Hepatocyte (in vitro differentiated cells): ENCODE results near the gene LMF1. TPM values are rescaled to one million over a fixed set of nuclear protein-coding genes. Genes with fewer than 3 reads are reported as not detected.

Source experiments
- DNase-seq: peaks from one replicate; pipeline ENCODE4 v3.0.0-alpha.2; 2016; ENCODE audit warnings: low spot score
- H2AFZ ChIP-seq: fragments of 200-600 bp; sonication (generic); 2 replicates; pipeline ENCODE4 v1.6.0; 2016; ENCODE audit warnings: antibody characterized with exemption, mild to moderate bottlenecking
- H3K27ac ChIP-seq: fragments of 200-600 bp; sonication (generic); 2 replicates; pipeline ENCODE4 v1.5.1; 2016; ENCODE audit warnings: mild to moderate bottlenecking
- H3K27me3 ChIP-seq: fragments of 200-600 bp; sonication (generic); 2 replicates; pipeline ENCODE4 v1.6.1; 2016
- H3K36me3 ChIP-seq: fragments of 200-600 bp; sonication (generic); replicated peaks from 2 replicates; pipeline ENCODE4 v1.5.1; 2016; ENCODE audit warnings: low read depth; ENCODE audit not compliant: insufficient read depth
- H3K4me1 ChIP-seq: fragments of 200-600 bp; sonication (generic); 2 replicates; pipeline ENCODE4 v1.5.1; 2016; ENCODE audit warnings: mild to moderate bottlenecking, moderate library complexity; ENCODE audit not compliant: insufficient read depth
- H3K4me2 ChIP-seq: fragments of 200-600 bp; sonication (generic); 2 replicates; pipeline ENCODE4 v1.6.0; 2016
- H3K4me3 ChIP-seq: fragments of 200-600 bp; sonication (generic); 2 replicates; pipeline ENCODE4 v1.5.1; 2016; ENCODE audit warnings: mild to moderate bottlenecking
- H3K79me2 ChIP-seq: fragments of 200-600 bp; sonication (generic); 2 replicates; pipeline ENCODE4 v1.6.0; 2017; ENCODE audit warnings: mild to moderate bottlenecking
- H3K9me2 ChIP-seq: fragments of 200-600 bp; sonication (generic); replicated peaks from 2 replicates; pipeline ENCODE4 v1.6.0; 2017; ENCODE audit warnings: mild to moderate bottlenecking; ENCODE audit not compliant: insufficient read depth
- H3K9me3 ChIP-seq: fragments of 200-600 bp; sonication (generic); 2 replicates; pipeline ENCODE4 v1.5.1; 2016; ENCODE audit warnings: low read depth, mild to moderate bottlenecking
- H4K20me1 ChIP-seq: fragments of 200-600 bp; sonication (generic); 2 replicates; pipeline ENCODE4 v1.6.0; 2016; ENCODE audit warnings: mild to moderate bottlenecking; ENCODE audit not compliant: insufficient read depth, poor library complexity, severe bottlenecking
- EZH2 ChIP-seq: fragments of 200-600 bp; sonication (generic); IDR thresholded peaks from 2 replicates; pipeline ENCODE4 v1.6.1; 2016; ENCODE audit warnings: antibody characterized with exemption, mild to moderate bottlenecking, borderline replicate concordance
- EZH2phosphoT487 ChIP-seq: fragments of 200-600 bp; sonication (generic); IDR thresholded peaks from one replicate; pipeline ENCODE4 v1.6.1; 2018; ENCODE audit warnings: antibody characterized with exemption, mild to moderate bottlenecking, low read depth, moderate library complexity; ENCODE audit not compliant: unreplicated experiment, severe bottlenecking
- WGBS: methylation state at CpG from one replicate; pipeline ENCODE4 v1.1.6; 2016; ENCODE audit warnings: low lambda C conversion rate; ENCODE audit errors: missing lambda C conversion rate; 5-methylcytosine and 5-hydroxymethylcytosine counted together
- polyA plus RNA-seq: library from polyadenylated mRNA; unstranded; fragments of >200 nt; fragmentation: Nextera tagmentation; extraction: Ambion mirVana; gene quantifications from 2 replicates; pipeline ENCODE4 v1.2.1, GENCODE V29; 2016
- total RNA-seq: library from RNA; depleted of rRNA; stranded (reverse); fragments of >200 nt; gene quantifications from 2 replicates; pipeline ENCODE4 v1.2.3, GENCODE V29; 2014
- TF ChIP-seq, protein P1 (sequence below): fragments of 200-600 bp; sonication (generic); IDR thresholded peaks from 2 replicates; pipeline ENCODE4 v1.5.1; 2016; ENCODE audit warnings: antibody characterized with exemption, mild to moderate bottlenecking; ENCODE audit not compliant: poor library complexity

Gene LMF1
- total and polyA plus RNA-seq, 2 experiments from 2014 or later, result 27.2 to 34.3 TPM

DNA sequence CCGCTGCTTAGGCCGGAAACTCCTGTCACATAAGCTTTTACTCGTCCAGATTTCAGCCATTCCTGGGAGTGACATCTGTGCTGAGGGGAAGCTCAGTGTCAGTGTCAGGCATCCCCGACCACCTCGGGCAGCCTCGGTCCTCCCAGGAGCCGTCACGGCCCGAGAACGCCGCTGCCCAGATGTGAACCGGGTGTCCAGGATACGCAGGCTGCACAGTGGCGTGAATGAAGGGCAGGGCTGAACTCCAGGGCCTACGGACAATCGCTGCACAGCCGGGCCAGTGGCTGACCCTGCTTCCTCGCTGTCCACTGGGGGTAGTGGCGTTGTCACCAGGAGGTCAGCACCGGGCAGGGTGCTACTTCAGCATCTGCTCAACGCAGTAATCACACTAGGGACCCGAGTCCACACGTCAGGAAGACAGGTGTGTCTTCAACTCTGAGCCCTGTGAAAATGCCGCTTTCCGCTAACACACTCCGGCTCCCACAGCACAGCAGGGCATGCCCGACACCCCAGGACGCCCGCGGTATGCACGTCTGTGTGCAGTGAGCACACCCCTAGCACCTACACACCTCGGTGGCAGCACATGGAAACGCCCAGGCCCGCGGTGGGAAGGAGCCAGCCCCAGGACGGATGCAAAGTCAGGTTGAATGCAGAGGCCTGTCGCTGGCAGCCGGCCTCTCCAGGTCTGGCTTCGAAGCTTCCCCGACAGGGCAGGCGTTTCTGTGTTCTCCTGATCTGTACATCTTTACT, 3.1 kb downstream of the LMF1 start:
- H3K9me2 ChIP-seq, result no peaks in the 10 kb centered on the region
- H3K9me3 ChIP-seq, result no peaks in the 10 kb centered on the region
- peak overlapping the region; percentile 74 for H3K27ac ChIP-seq
- no peak overlapping the region for H2AFZ ChIP-seq
- DNase-seq, result no peak
- H3K79me2 ChIP-seq, result peaks cover 41% of the 10 kb centered on the region
- peak overlapping the region; percentile 97 for H3K4me2 ChIP-seq
- WGBS, result 89% methylated on average over 41 of the region's 41 CpGs
- peaks cover 29% of the 10 kb centered on the region for H3K4me1 ChIP-seq
- H3K36me3 ChIP-seq, result no peaks in the 10 kb centered on the region
- H3K27me3 ChIP-seq, result no peaks in the 10 kb centered on the region
- H3K4me3 ChIP-seq, result no peak overlapping the region
- TF ChIP-seq EZH2 (no peak), EZH2phosphoT487 (no peak)
- TF ChIP-seq, protein P1, sequence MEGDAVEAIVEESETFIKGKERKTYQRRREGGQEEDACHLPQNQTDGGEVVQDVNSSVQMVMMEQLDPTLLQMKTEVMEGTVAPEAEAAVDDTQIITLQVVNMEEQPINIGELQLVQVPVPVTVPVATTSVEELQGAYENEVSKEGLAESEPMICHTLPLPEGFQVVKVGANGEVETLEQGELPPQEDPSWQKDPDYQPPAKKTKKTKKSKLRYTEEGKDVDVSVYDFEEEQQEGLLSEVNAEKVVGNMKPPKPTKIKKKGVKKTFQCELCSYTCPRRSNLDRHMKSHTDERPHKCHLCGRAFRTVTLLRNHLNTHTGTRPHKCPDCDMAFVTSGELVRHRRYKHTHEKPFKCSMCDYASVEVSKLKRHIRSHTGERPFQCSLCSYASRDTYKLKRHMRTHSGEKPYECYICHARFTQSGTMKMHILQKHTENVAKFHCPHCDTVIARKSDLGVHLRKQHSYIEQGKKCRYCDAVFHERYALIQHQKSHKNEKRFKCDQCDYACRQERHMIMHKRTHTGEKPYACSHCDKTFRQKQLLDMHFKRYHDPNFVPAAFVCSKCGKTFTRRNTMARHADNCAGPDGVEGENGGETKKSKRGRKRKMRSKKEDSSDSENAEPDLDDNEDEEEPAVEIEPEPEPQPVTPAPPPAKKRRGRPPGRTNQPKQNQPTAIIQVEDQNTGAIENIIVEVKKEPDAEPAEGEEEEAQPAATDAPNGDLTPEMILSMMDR, result no peak
- no peaks in the 10 kb centered on the region for H4K20me1 ChIP-seq

DNA sequence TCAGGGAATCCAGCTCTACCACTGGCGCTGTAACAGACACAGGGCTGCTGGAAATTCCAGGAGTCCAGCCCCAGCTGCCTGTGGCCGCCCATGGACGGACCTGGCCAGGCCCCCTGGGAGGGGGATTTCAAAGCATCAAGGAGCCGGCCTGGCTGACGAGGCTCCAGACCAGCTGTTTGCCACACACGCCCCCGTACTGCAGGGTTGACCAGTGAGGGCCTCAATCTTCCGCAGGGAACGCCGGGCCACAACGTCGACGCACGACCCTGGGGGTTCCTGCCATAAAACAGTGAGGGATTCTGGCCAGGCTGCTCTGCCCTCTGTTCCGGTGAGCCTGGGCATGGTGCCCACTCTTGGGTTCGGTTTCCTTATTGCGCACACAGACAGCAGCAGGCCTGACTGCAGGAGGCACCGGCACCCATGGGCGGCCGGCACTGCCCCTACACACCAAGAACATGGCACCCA, 3.7 kb downstream of the LMF1 start:
- Histone ChIP-seq H3K4me2 (no peak overlapping the region), H2AFZ (no peak overlapping the region), H3K9me2 (no peaks in the 10 kb centered on the region), H3K27me3 (no peaks in the 10 kb centered on the region), H3K9me3 (no peaks in the 10 kb centered on the region), H3K4me1 (peaks cover 29% of the 10 kb centered on the region), H3K36me3 (no peaks in the 10 kb centered on the region), H3K4me3 (no peak overlapping the region), H4K20me1 (no peaks in the 10 kb centered on the region), H3K27ac (no peak overlapping the region), H3K79me2 (peaks cover 43% of the 10 kb centered on the region)
- TF ChIP-seq, protein P1, result no peak
- no peak for TF ChIP-seq EZH2phosphoT487
- TF ChIP-seq EZH2, result no peak
- no peak for DNase-seq
- 88% methylated on average over 20 of the region's 20 CpGs for WGBS

DNA sequence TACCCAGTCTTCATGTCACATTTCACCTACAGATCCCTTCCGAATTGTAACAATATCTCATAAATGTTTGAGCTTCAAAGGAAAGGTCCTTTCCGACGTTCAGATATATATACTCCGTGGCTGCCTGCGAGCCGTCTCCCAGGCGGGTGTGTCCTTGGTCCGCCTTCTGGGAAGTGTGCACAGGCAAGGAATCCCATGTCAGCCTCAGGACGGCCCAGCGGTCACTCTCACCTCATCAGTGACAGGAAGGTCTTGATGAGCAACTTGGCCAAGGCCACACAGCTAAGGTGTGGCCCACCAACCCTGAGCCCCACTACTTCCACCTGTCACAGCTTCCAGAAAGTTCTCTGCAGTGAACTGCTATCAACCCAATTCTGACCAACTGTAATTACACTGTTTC, 4.3 kb downstream of the LMF1 start:
- no peak overlapping the region for H3K27ac ChIP-seq
- H3K27me3 ChIP-seq, result no peaks in the 10 kb centered on the region
- no peaks in the 10 kb centered on the region for H3K9me2 ChIP-seq
- H3K36me3 ChIP-seq, result no peaks in the 10 kb centered on the region
- no peak for TF ChIP-seq EZH2
- TF ChIP-seq, protein P1, result no peak
- no peak for TF ChIP-seq EZH2phosphoT487
- no peak for DNase-seq
- no peak overlapping the region for H2AFZ ChIP-seq
- WGBS, result 96% methylated on average over 10 of the region's 10 CpGs
- no peak overlapping the region for H3K4me3 ChIP-seq
- no peak overlapping the region for H3K4me2 ChIP-seq
- no peaks in the 10 kb centered on the region for H4K20me1 ChIP-seq
- peaks cover 43% of the 10 kb centered on the region for H3K79me2 ChIP-seq
- no peaks in the 10 kb centered on the region for H3K9me3 ChIP-seq
- H3K4me1 ChIP-seq, result peaks cover 29% of the 10 kb centered on the region
